IMR-90 (cell line): ENCODE measurements around the gene ATP5PO. TPM values are rescaled to one million over a fixed set of nuclear protein-coding genes. Genes with fewer than 3 reads are reported as not detected.

Experiments
- ATAC-seq: fragments of 200-7000 bp; cut with Tn5 transposase; 2 replicates; pipeline ENCODE4 v1.9.1; 2020; ENCODE audit warnings: low read depth, mild to moderate bottlenecking, moderate library complexity
- BruUV-seq: library from RNA; stranded (reverse); fragments of 400-500 nt; replicated peaks from 2 replicates; lab custom pipeline; 2021; lab: Mats Ljungman, UMichigan
- CTCF ChIA-PET: fragments of 300-600 bp; formaldehyde crosslinking; extraction: SDS; loops from one replicate; lab custom pipeline; 2021; ENCODE audit warnings: antibody characterized with exemption; lab: Yijun Ruan, JAX
- POLR2A ChIA-PET: fragments of 300-600 bp; sonication (Branson Sonifier 250); formaldehyde crosslinking; loops from one replicate; lab custom pipeline; 2022; ENCODE audit warnings: antibody characterized with exemption; ENCODE audit not compliant: unreplicated experiment; lab: Charles Lee
- DNase-seq: peaks from one replicate; pipeline ENCODE4 v3.0.0; 2013
- H2AFZ ChIP-seq: replicated peaks from 2 replicates; pipeline ENCODE3; 2013; ENCODE audit warnings: low read length, mild to moderate bottlenecking; ENCODE audit not compliant: poor library complexity
- H2AK5ac ChIP-seq: 2 replicates; pipeline ENCODE4 v1.6.1; 2013; ENCODE audit warnings: low read depth, low read length, inconsistent platforms
- H2AK9ac ChIP-seq: replicated peaks from 2 replicates; pipeline ENCODE3; 2013; ENCODE audit warnings: mild to moderate bottlenecking, low read depth, low read length, moderate library complexity; ENCODE audit not compliant: poor library complexity
- H2BK120ac ChIP-seq: 2 replicates; pipeline ENCODE4 v1.6.1; 2013; ENCODE audit warnings: low read depth, low read length, inconsistent platforms
- H2BK15ac ChIP-seq: 3 replicates; pipeline ENCODE4 v1.6.1; 2013; ENCODE audit warnings: low read depth, low read length, inconsistent platforms
- H2BK20ac ChIP-seq: 2 replicates; pipeline ENCODE4 v1.6.1; 2013; ENCODE audit warnings: low read depth, mild to moderate bottlenecking, inconsistent platforms, low read length, moderate library complexity
- H2BK5ac ChIP-seq: 2 replicates; pipeline ENCODE4 v1.6.1; 2013; ENCODE audit warnings: mild to moderate bottlenecking, low read depth, low read length, inconsistent platforms; ENCODE audit not compliant: poor library complexity, severe bottlenecking
- H3K14ac ChIP-seq: replicated peaks from 2 replicates; pipeline ENCODE4 v1.6.1; 2013; ENCODE audit warnings: low read depth, low read length, inconsistent platforms
- H3K18ac ChIP-seq: 2 replicates; pipeline ENCODE4 v1.6.1; 2013; ENCODE audit warnings: low read depth, low read length, control low read depth
- H3K23ac ChIP-seq: 2 replicates; pipeline ENCODE4 v1.6.1; 2013; ENCODE audit warnings: low read depth, low read length, inconsistent platforms
- H3K27ac ChIP-seq: 2 replicates; pipeline ENCODE4 v1.5.1; 2013; ENCODE audit warnings: mild to moderate bottlenecking, control low read depth, low read length; ENCODE audit not compliant: insufficient read depth
- H3K27me3 ChIP-seq: 2 replicates; pipeline ENCODE4 v1.6.1; 2013; ENCODE audit warnings: low read length; ENCODE audit not compliant: control insufficient read depth, insufficient read depth
- H3K36me3 ChIP-seq: 2 replicates; pipeline ENCODE4 v1.6.1; 2013; ENCODE audit warnings: low read length, mixed read lengths; ENCODE audit not compliant: control insufficient read depth, insufficient read depth
- H3K4ac ChIP-seq: 2 replicates; pipeline ENCODE4 v1.6.1; 2013; ENCODE audit warnings: low read depth, low read length, inconsistent platforms
- H3K4me1 ChIP-seq: 2 replicates; pipeline ENCODE4 v1.6.1; 2013; ENCODE audit warnings: low read length, mixed read lengths; ENCODE audit not compliant: control insufficient read depth, insufficient read depth
- H3K4me2 ChIP-seq: 2 replicates; pipeline ENCODE4 v1.6.1; 2013; ENCODE audit warnings: low read depth, mild to moderate bottlenecking, control low read depth, low read length, moderate library complexity
- H3K4me3 ChIP-seq: 2 replicates; pipeline ENCODE4 v1.5.1; 2013; ENCODE audit warnings: low read depth, mild to moderate bottlenecking, control low read depth, low read length, moderate library complexity; ENCODE audit not compliant: insufficient read depth
- H3K56ac ChIP-seq: 2 replicates; pipeline ENCODE4 v1.6.1; 2013; ENCODE audit warnings: low read length, inconsistent platforms; ENCODE audit not compliant: insufficient read depth; ENCODE audit errors: extremely low read depth
- H3K79me1 ChIP-seq, 2 experiments: 2 replicates each; pipeline ENCODE4 v1.6.1; 2013; ENCODE audit warnings: low read length in 2 of 2, inconsistent platforms in 1 of 2, low read depth in 1 of 2
- H3K9ac ChIP-seq: 2 replicates; pipeline ENCODE4 v1.6.1; 2013; ENCODE audit warnings: low read depth, low read length, control low read depth
- H3K9me1 ChIP-seq: 2 replicates; pipeline ENCODE4 v1.6.1; 2013; ENCODE audit warnings: low read length, inconsistent platforms; ENCODE audit not compliant: insufficient read depth
- H3K9me3 ChIP-seq: 2 replicates; pipeline ENCODE4 v1.6.1; 2013; ENCODE audit warnings: low read length; ENCODE audit not compliant: control insufficient read depth, insufficient read depth
- H4K20me1 ChIP-seq: 2 replicates; pipeline ENCODE4 v1.6.1; 2013; ENCODE audit warnings: low read length, inconsistent platforms; ENCODE audit not compliant: insufficient read depth
- H4K5ac ChIP-seq: 2 replicates; pipeline ENCODE4 v1.6.1; 2013; ENCODE audit warnings: mild to moderate bottlenecking, low read depth, low read length, control low read depth
- H4K8ac ChIP-seq, 2 experiments: 2 replicates each; pipeline ENCODE4 v1.6.1; 2013; ENCODE audit warnings: low read depth in 2 of 2, low read length in 2 of 2, control low read depth in 1 of 2, inconsistent platforms in 1 of 2
- H4K91ac ChIP-seq: 2 replicates; pipeline ENCODE4 v1.6.1; 2013; ENCODE audit warnings: low read depth, low read length, inconsistent platforms; ENCODE audit not compliant: insufficient read depth
- CHD1 ChIP-seq: IDR thresholded peaks from 2 replicates; pipeline ENCODE4 v1.6.1; 2012; ENCODE audit warnings: low read depth, low read length, improper control_type of control experiment
- FOS ChIP-seq: fragments of 150-350 bp; IDR thresholded peaks from 2 replicates; pipeline ENCODE4 v1.6.1; 2016; ENCODE audit warnings: low read depth, low read length
- MAZ ChIP-seq: IDR thresholded peaks from 2 replicates; pipeline ENCODE4 v1.6.1; 2012; ENCODE audit warnings: low read depth, mild to moderate bottlenecking, low read length, improper control_type of control experiment, moderate library complexity, borderline replicate concordance
- MXI1 ChIP-seq: IDR thresholded peaks from 2 replicates; pipeline ENCODE4 v1.6.1; 2012; ENCODE audit warnings: low read depth, mild to moderate bottlenecking, low read length, moderate library complexity, borderline replicate concordance
- POLR2A ChIP-seq: IDR thresholded peaks from 2 replicates; pipeline ENCODE4 v1.6.1; 2012; ENCODE audit warnings: mild to moderate bottlenecking, low read depth, low read length
- RAD21 ChIP-seq: IDR thresholded peaks from 2 replicates; pipeline ENCODE4 v1.6.1; 2012; ENCODE audit warnings: low read length, improper control_type of control experiment
- RFX5 ChIP-seq: IDR thresholded peaks from 2 replicates; pipeline ENCODE4 v1.8.0; 2012; ENCODE audit warnings: low read depth, mild to moderate bottlenecking, low read length, moderate library complexity
- WGBS, 2 experiments: methylation state at CpG; one replicate each; pipeline versions ENCODE4 v1.1.5 to v1.1.7; 2013; ENCODE audit warnings: missing lambda C conversion rate in 2 of 2; ENCODE audit not compliant: insufficient read length in 1 of 2; ENCODE audit errors: extremely low coverage in 2 of 2; 5-methylcytosine and 5-hydroxymethylcytosine counted together
- dilution Hi-C: fragments of 300-500 bp; cut with HindIII; formaldehyde crosslinking; loops from one replicate; pipeline ENCODE4 v1.14.3; 2018; ENCODE audit warnings: low sequenced_read_pairs; ENCODE audit not compliant: unreplicated experiment
- in situ Hi-C: fragments of 300-500 bp; cut with MboI; formaldehyde crosslinking; loops from 3 replicates; pipeline ENCODE4 v1.14.3; 2019; ENCODE audit warnings: low sequenced_read_pairs, inconsistent platforms, mixed read lengths
- intact Hi-C: fragments of 100-400 bp; cut with micrococcal nuclease; formaldehyde crosslinking; loops from 2 replicates; pipeline ENCODE4 v1.10.0; 2022
- polyA plus RNA-seq, 3 experiments: library from polyadenylated mRNA; depleted of rRNA; stranded (reverse); fragments of >200 nt; gene quantifications; 2 replicates each; pipeline ENCODE4 v1.2.3, GENCODE V29; 2012; ENCODE audit warnings: low replicate concordance in 1 of 3
- total RNA-seq: library from RNA; depleted of rRNA; stranded (reverse); fragments of >200 nt; gene quantifications from 2 replicates; pipeline ENCODE4 v1.2.3, GENCODE V29; 2012
- TF ChIP-seq, protein P1 (sequence below): fragments of 150-350 bp; IDR thresholded peaks from 2 replicates; pipeline ENCODE4 v1.6.1; 2016; ENCODE audit warnings: low read depth, mild to moderate bottlenecking, low read length, moderate library complexity, borderline replicate concordance

Gene ATP5PO
- total and polyA plus RNA-seq, 2 of the 4 experiments (the other 2 are of a cell fraction): 237 to 250 TPM

- TF ChIP-seq CHD1: no peak
- no peak for TF ChIP-seq MAZ
Observed at GRCh38 chr21:33901412-33902288, 14.0 kb downstream of the ATP5PO start (continued).

- CTCF ChIA-PET: interaction anchor here (0.6 to 1.6 kb wide), 3 partner anchors 103 to 294 kb away, joined by 3 to 8 read pairs (median 4); no protein-coding TSS in a partner anchor
- Histone ChIP-seq H3K27ac (peak overlapping the region; percentile 62), H2AFZ (peak overlapping the region; percentile 70), H3K9ac (peak overlapping the region; percentile 3; the same call in 1 of the 2 replicates), H3K27me3 (no peaks in the 10 kb centered on the region), H3K4me1 (peaks cover 19% of the 10 kb centered on the region), H3K9me3 (no peaks in the 10 kb centered on the region), H3K4ac (peak overlapping the region; percentile 33), H3K4me2 (peak overlapping the region; percentile 9; the same call in 1 of the 2 replicates), H3K9me1 (peaks cover 15% of the 10 kb centered on the region), H4K5ac (peak overlapping the region; percentile 28), H2BK15ac (peak overlapping the region; percentile 9; the same call in 1 of the 3 replicates), H2BK20ac (peak overlapping the region; percentile 58), H4K91ac (peak overlapping the region; percentile 69), H4K20me1 (no peaks in the 10 kb centered on the region), H3K4me3 (no peak overlapping the region), H2AK9ac (peak overlapping the region; percentile 83), H3K18ac (peak overlapping the region; percentile 74), H3K56ac (no peak overlapping the region), H2AK5ac (peak overlapping the region; percentile 67; the same call in 1 of the 2 replicates), H3K79me1 (no peaks in the 10 kb centered on the region), H2BK5ac (peak overlapping the region; percentile 25), H4K8ac (peak overlapping the region; percentile 18 to 25; a peak in 2 of 4 replicates), H3K23ac (peak overlapping the region; percentile 11; the same call in 1 of the 2 replicates), H2BK120ac (peak overlapping the region; percentile 59; the same call in 1 of the 2 replicates), H3K14ac (0 out of 2 replicates have a peak overlapping the region, but pooled peaks have one; percentile 23), H3K36me3 (peaks cover 20% of the 10 kb centered on the region)
- dilution Hi-C loops (no loop called here), in situ Hi-C loops (no loop called here), intact Hi-C loops (no loop called here)
- peak; percentile 34 for ATAC-seq
- TF ChIP-seq, protein P1, sequence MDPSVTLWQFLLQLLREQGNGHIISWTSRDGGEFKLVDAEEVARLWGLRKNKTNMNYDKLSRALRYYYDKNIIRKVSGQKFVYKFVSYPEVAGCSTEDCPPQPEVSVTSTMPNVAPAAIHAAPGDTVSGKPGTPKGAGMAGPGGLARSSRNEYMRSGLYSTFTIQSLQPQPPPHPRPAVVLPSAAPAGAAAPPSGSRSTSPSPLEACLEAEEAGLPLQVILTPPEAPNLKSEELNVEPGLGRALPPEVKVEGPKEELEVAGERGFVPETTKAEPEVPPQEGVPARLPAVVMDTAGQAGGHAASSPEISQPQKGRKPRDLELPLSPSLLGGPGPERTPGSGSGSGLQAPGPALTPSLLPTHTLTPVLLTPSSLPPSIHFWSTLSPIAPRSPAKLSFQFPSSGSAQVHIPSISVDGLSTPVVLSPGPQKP: no peak
- TF ChIP-seq POLR2A: no peak
- TF ChIP-seq MAZ: no peak
- no peak for TF ChIP-seq CHD1
- no peak for TF ChIP-seq FOS
- no peak for TF ChIP-seq RAD21
- TF ChIP-seq MXI1: no peak
- no peak for TF ChIP-seq RFX5
- POLR2A ChIA-PET: no interaction called here
- 0% methylated on average over 1 of the region's 5 CpGs; no CpG with 5 or more reads in 1 of the 2 experiments for WGBS, 2 experiments
- DNase-seq: peak; percentile 48
- BruUV-seq: no TSS peak
Observed at GRCh38 chr21:33899199-33899598, 16.4 kb downstream of the ATP5PO start.
